Measurements from ENCODE around the gene TMEM82.
A peak's percentile ranks its signal among the peaks of the same experiment; 100 is the strongest.

Gene TMEM82

GRCh38 chr1:15758953-15759661, 16.8 kb downstream of the TMEM82 start (continued):
- TF ChIP-seq ZBTB44 (tag by site-specific recombination; IDR thresholded peaks at IDR 0.05) = no peak
- no peak for TF ChIP-seq MYNN (tag by site-specific recombination; IDR thresholded peaks at IDR 0.05; ENCODE audit: borderline replicate concordance)
- no peak for TF ChIP-seq ZNF133 (tag by site-specific recombination; IDR thresholded peaks at IDR 0.05)
- peak; percentile 48; the same call in 1 of the 2 replicates for TF ChIP-seq ZEB2 (tag by site-specific recombination; IDR thresholded peaks at IDR 0.05)
- peak; percentile 48; the same call in 1 of the 2 replicates for TF ChIP-seq ZNF561 (tag by site-specific recombination; IDR thresholded peaks at IDR 0.05; ENCODE audit: borderline replicate concordance)
- TF ChIP-seq ZNF394 (tag by site-specific recombination; IDR thresholded peaks at IDR 0.05; ENCODE audit: borderline replicate concordance) = peak; percentile 40; the same call in 1 of the 2 replicates
- TF ChIP-seq ZBTB17 (tag by site-specific recombination; IDR thresholded peaks at IDR 0.05) = peak; percentile 15; the same call in 1 of the 2 replicates
- TF ChIP-seq ZNF335 (tag by site-specific recombination; conservative IDR thresholded peaks at IDR 0.05) = peak; percentile 81
- TF ChIP-seq ZNF747 (tag by site-specific recombination; IDR thresholded peaks at IDR 0.05) = no peak
- peak; percentile 58 for TF ChIP-seq CTCF (tag by site-specific recombination; IDR thresholded peaks at IDR 0.05)
- TF ChIP-seq ZNF423 (tag by site-specific recombination; IDR thresholded peaks at IDR 0.05) = no peak
- TF ChIP-seq ZBTB26 (tag by site-specific recombination; optimal IDR thresholded peaks at IDR 0.05) = peak; percentile 39
- peak; percentile 62 for TF ChIP-seq ZNF600 (tag by site-specific recombination; IDR thresholded peaks at IDR 0.05)
- no peak for TF ChIP-seq KLF10 (tag by site-specific recombination; IDR thresholded peaks at IDR 0.05)
- TF ChIP-seq ZNF362 (tag by site-specific recombination; IDR thresholded peaks at IDR 0.05) = no peak
- no peak for TF ChIP-seq ZNF112 (tag by site-specific recombination; IDR thresholded peaks at IDR 0.05)
- peak; percentile 56; the same call in 1 of the 2 replicates for TF ChIP-seq PATZ1 (tag by site-specific recombination; IDR thresholded peaks at IDR 0.05)
- peak; percentile 24; the same call in 1 of the 2 replicates for TF ChIP-seq ZNF37A (tag by site-specific recombination; IDR thresholded peaks at IDR 0.05)
- peak; percentile 42; the same call in 1 of the 2 replicates for TF ChIP-seq KLF9 (tag by site-specific recombination; IDR thresholded peaks at IDR 0.05; ENCODE audit: low read depth)
- 0 out of 2 replicates have a peak, but pooled peaks have one; percentile 18 for TF ChIP-seq KLF17 (tag by site-specific recombination; IDR thresholded peaks at IDR 0.05)
- peak; percentile 66; the same call in 1 of the 2 replicates for TF ChIP-seq ZBTB20 (tag by site-specific recombination; IDR thresholded peaks at IDR 0.05)
- no peak for TF ChIP-seq ZSCAN4 (tag by site-specific recombination; IDR thresholded peaks at IDR 0.05)
- no peak for TF ChIP-seq ZFP3 (tag by site-specific recombination; IDR thresholded peaks at IDR 0.05; ENCODE audit: low read depth)
- peak; percentile 72 for TF ChIP-seq GLIS2 (tag by site-specific recombination; IDR thresholded peaks at IDR 0.05)
- TF ChIP-seq KLF8 (tag by site-specific recombination; IDR thresholded peaks at IDR 0.05) = peak; percentile 40; the same call in 1 of the 2 replicates
- TF ChIP-seq ZBTB10 (tag by site-specific recombination; IDR thresholded peaks at IDR 0.05) = peak; percentile 35; the same call in 1 of the 2 replicates
